ENCODE results near the gene FAF1.

FAF1 gene

GRCh38 chr1:50418600-50419109, 541.4 kb downstream of the FAF1 start:
- in situ Hi-C loops (cut with MboI; ENCODE audit: low pct_unique_long_range_greater_than_20kb, low sequenced_read_pairs, unreplicated experiment), result no loop called here
- TF ChIP-seq CTCF (IDR thresholded peaks at IDR 0.05; ENCODE audit: extremely low read depth, insufficient read depth, missing control alignments), result no peak
- peak; percentile 54 for DNase-seq (ENCODE audit: low spot score)

GRCh38 chr1:50417946-50418599, 542.0 kb downstream of the FAF1 start:
- no peak for TF ChIP-seq CTCF (IDR thresholded peaks at IDR 0.05; ENCODE audit: extremely low read depth, insufficient read depth, missing control alignments)
- in situ Hi-C loops (cut with MboI; ENCODE audit: low pct_unique_long_range_greater_than_20kb, low sequenced_read_pairs, unreplicated experiment), result no loop called here
- DNase-seq (ENCODE audit: low spot score), result no peak

- DNase-seq (ENCODE audit: low spot score), result no peak
- in situ Hi-C loops (cut with MboI; ENCODE audit: low pct_unique_long_range_greater_than_20kb, low sequenced_read_pairs, unreplicated experiment), result no loop called here
- no peak for TF ChIP-seq CTCF (IDR thresholded peaks at IDR 0.05; ENCODE audit: extremely low read depth, insufficient read depth, missing control alignments)
These were observed 542.6 kb downstream of the FAF1 start for GRCh38 chr1:50417507-50417906.

- in situ Hi-C loops (cut with MboI; ENCODE audit: low pct_unique_long_range_greater_than_20kb, low sequenced_read_pairs, unreplicated experiment), result no loop called here
- no peak for DNase-seq (ENCODE audit: low spot score)
- TF ChIP-seq CTCF (IDR thresholded peaks at IDR 0.05; ENCODE audit: extremely low read depth, insufficient read depth, missing control alignments), result no peak
These were observed 543.3 kb downstream of the FAF1 start for GRCh38 chr1:50416553-50417453.

- in situ Hi-C loops (cut with MboI; ENCODE audit: low pct_unique_long_range_greater_than_20kb, low sequenced_read_pairs, unreplicated experiment), result no loop called here
- DNase-seq (ENCODE audit: low spot score), result no peak
- TF ChIP-seq CTCF (IDR thresholded peaks at IDR 0.05; ENCODE audit: extremely low read depth, insufficient read depth, missing control alignments), result no peak
These were observed 543.9 kb downstream of the FAF1 start for GRCh38 chr1:50416150-50416527.

- no peak for DNase-seq (ENCODE audit: low spot score)
- in situ Hi-C loops (cut with MboI; ENCODE audit: low pct_unique_long_range_greater_than_20kb, low sequenced_read_pairs, unreplicated experiment), result no loop called here
- no peak for TF ChIP-seq CTCF (IDR thresholded peaks at IDR 0.05; ENCODE audit: extremely low read depth, insufficient read depth, missing control alignments)
These were observed 544.6 kb downstream of the FAF1 start for GRCh38 chr1:50415235-50416149.
